Panc1 (cell line): ENCODE data around the gene LEFTY2. TPM values are rescaled to one million over a fixed set of nuclear protein-coding genes. Genes with fewer than 3 reads are reported as not detected.

ENCODE experiments used
- ATAC-seq: fragments of 200-7000 bp; cut with Tn5 transposase; 2 replicates; pipeline ENCODE4 v1.9.1; 2020; ENCODE audit warnings: mild to moderate bottlenecking, moderate library complexity
- BruUV-seq: library from RNA; stranded (reverse); fragments of 400-500 nt; replicated peaks from 2 replicates; lab custom pipeline; 2021; lab: Mats Ljungman, UMichigan
- CTCF ChIA-PET: fragments of 300-600 bp; sonication (Branson Sonifier 250); formaldehyde crosslinking; loops from one replicate; lab custom pipeline; 2022; ENCODE audit warnings: antibody characterized with exemption; lab: Charles Lee
- POLR2A ChIA-PET: fragments of 300-600 bp; sonication (Branson Sonifier 250); formaldehyde crosslinking; loops from one replicate; lab custom pipeline; 2022; ENCODE audit warnings: antibody characterized with exemption; lab: Charles Lee
- DNase-seq: peaks from one replicate; pipeline ENCODE4 v3.0.0-alpha.2; 2010; ENCODE audit warnings: low read depth, low spot score
- H3K27ac ChIP-seq: 2 replicates; pipeline ENCODE4 v1.5.1; 2011; ENCODE audit warnings: mild to moderate bottlenecking, low read length, inconsistent platforms
- H3K27me3 ChIP-seq: fragments of 200-500 bp; sonication (Bioruptor generic); 2 replicates; pipeline ENCODE4 v1.6.0; 2014; ENCODE audit warnings: low read length, inconsistent platforms; ENCODE audit not compliant: control insufficient read depth, insufficient read depth
- H3K36me3 ChIP-seq: fragments of 200-500 bp; sonication (Bioruptor generic); 2 replicates; pipeline ENCODE4 v1.5.1; 2014; ENCODE audit warnings: inconsistent platforms, mild to moderate bottlenecking, low read length, moderate library complexity; ENCODE audit not compliant: control insufficient read depth, insufficient read depth
- H3K4me1 ChIP-seq: 2 replicates; pipeline ENCODE4 v1.5.1; 2011; ENCODE audit warnings: inconsistent platforms, mild to moderate bottlenecking, low read length, moderate library complexity; ENCODE audit not compliant: control insufficient read depth, insufficient read depth
- H3K4me3 ChIP-seq, 2 experiments: 2 replicates each; pipeline ENCODE4 v1.5.1; 2011 to 2012; ENCODE audit warnings: low read depth in 2 of 2, low read length in 2 of 2, mild to moderate bottlenecking in 2 of 2, inconsistent platforms in 1 of 2, moderate library complexity in 1 of 2
- H3K9me3 ChIP-seq: fragments of 200-500 bp; sonication (Bioruptor generic); 2 replicates; pipeline ENCODE4 v1.5.1; 2014; ENCODE audit warnings: low read depth, mild to moderate bottlenecking, inconsistent platforms, low read length, moderate library complexity; ENCODE audit not compliant: control insufficient read depth, insufficient read depth
- POLR2AphosphoS5 ChIP-seq: IDR thresholded peaks from 2 replicates; pipeline ENCODE4 v1.6.1; 2012; ENCODE audit warnings: mild to moderate bottlenecking, low read depth, low read length, moderate library complexity
- SIN3A ChIP-seq: IDR thresholded peaks from 2 replicates; pipeline ENCODE4 v1.6.1; 2012; ENCODE audit warnings: low read depth, mild to moderate bottlenecking, low read length, moderate library complexity, borderline replicate concordance; ENCODE audit not compliant: insufficient read depth
- TCF7L2 ChIP-seq: IDR thresholded peaks from 2 replicates; pipeline ENCODE4 v1.6.1; 2011; ENCODE audit warnings: mild to moderate bottlenecking, low read depth, low read length, inconsistent platforms
- in situ Hi-C: cut with HindIII; loops from 2 replicates; pipeline ENCODE4 v1.10.0; 2016; ENCODE audit warnings: low sequenced_read_pairs, low pct_unique_long_range_greater_than_20kb
- intact Hi-C: fragments of 100-400 bp; cut with micrococcal nuclease; formaldehyde crosslinking; loops from one replicate; pipeline ENCODE4 v1.10.0; 2022; ENCODE audit not compliant: unreplicated experiment
- total RNA-seq: library from RNA; stranded (reverse); gene quantifications from one replicate; pipeline ENCODE4 v1.2.1, GENCODE V29; 2021; ENCODE audit not compliant: unreplicated experiment
- TF ChIP-seq, protein P1 (sequence below): fragments of 450-650 bp; IDR thresholded peaks from 2 replicates; pipeline ENCODE4 v1.5.1; 2017; ENCODE audit warnings: mild to moderate bottlenecking
- TF ChIP-seq, protein P2 (sequence below), 2 experiments: IDR thresholded peaks; 2 replicates each; pipeline ENCODE4 v1.6.1; 2011 to 2012; ENCODE audit warnings: low read depth in 2 of 2, control low read depth in 1 of 2, low read length in 1 of 2, mild to moderate bottlenecking in 1 of 2, moderate library complexity in 1 of 2; ENCODE audit not compliant: insufficient read depth in 1 of 2

Gene LEFTY2
- total RNA-seq, 1 experiment from 2014 or later: not detected

DNA sequence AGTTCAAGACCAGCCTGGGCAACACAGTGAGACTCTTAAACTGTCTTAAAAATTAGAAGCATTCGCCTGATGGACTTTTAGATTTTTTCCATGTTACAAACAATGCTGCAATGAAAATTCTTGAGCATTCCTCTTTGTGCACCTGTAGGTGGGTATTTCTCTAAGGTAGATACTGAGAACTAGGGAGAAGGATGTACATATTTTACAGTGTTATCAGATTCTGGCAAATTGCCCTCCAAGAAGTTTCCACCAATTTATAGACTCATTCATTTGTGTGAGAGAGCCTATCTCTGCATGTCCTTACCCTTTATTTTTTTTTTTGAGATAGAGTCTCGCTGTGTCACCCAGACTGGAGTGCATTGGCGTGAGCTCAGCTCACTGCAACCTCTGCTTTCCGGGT, 12.3 kb upstream of the LEFTY2 start:
- H3K4me1 ChIP-seq: no peaks in the 10 kb centered on the region
- ATAC-seq (no peak), DNase-seq (no peak)
- H3K4me3 ChIP-seq: no peak overlapping the region
- no TSS peak for BruUV-seq
- no peaks in the 10 kb centered on the region; the same call in 1 of the 2 replicates for H3K27me3 ChIP-seq
- no peak overlapping the region for H3K27ac ChIP-seq
- no peaks in the 10 kb centered on the region for H3K36me3 ChIP-seq
- POLR2A ChIA-PET: no interaction called here
- TF ChIP-seq TCF7L2: no peak
- no peak for TF ChIP-seq POLR2AphosphoS5
- TF ChIP-seq, protein P1, sequence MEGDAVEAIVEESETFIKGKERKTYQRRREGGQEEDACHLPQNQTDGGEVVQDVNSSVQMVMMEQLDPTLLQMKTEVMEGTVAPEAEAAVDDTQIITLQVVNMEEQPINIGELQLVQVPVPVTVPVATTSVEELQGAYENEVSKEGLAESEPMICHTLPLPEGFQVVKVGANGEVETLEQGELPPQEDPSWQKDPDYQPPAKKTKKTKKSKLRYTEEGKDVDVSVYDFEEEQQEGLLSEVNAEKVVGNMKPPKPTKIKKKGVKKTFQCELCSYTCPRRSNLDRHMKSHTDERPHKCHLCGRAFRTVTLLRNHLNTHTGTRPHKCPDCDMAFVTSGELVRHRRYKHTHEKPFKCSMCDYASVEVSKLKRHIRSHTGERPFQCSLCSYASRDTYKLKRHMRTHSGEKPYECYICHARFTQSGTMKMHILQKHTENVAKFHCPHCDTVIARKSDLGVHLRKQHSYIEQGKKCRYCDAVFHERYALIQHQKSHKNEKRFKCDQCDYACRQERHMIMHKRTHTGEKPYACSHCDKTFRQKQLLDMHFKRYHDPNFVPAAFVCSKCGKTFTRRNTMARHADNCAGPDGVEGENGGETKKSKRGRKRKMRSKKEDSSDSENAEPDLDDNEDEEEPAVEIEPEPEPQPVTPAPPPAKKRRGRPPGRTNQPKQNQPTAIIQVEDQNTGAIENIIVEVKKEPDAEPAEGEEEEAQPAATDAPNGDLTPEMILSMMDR: no peak
- TF ChIP-seq, protein P2, sequence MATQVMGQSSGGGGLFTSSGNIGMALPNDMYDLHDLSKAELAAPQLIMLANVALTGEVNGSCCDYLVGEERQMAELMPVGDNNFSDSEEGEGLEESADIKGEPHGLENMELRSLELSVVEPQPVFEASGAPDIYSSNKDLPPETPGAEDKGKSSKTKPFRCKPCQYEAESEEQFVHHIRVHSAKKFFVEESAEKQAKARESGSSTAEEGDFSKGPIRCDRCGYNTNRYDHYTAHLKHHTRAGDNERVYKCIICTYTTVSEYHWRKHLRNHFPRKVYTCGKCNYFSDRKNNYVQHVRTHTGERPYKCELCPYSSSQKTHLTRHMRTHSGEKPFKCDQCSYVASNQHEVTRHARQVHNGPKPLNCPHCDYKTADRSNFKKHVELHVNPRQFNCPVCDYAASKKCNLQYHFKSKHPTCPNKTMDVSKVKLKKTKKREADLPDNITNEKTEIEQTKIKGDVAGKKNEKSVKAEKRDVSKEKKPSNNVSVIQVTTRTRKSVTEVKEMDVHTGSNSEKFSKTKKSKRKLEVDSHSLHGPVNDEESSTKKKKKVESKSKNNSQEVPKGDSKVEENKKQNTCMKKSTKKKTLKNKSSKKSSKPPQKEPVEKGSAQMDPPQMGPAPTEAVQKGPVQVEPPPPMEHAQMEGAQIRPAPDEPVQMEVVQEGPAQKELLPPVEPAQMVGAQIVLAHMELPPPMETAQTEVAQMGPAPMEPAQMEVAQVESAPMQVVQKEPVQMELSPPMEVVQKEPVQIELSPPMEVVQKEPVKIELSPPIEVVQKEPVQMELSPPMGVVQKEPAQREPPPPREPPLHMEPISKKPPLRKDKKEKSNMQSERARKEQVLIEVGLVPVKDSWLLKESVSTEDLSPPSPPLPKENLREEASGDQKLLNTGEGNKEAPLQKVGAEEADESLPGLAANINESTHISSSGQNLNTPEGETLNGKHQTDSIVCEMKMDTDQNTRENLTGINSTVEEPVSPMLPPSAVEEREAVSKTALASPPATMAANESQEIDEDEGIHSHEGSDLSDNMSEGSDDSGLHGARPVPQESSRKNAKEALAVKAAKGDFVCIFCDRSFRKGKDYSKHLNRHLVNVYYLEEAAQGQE (IDR thresholded peaks at IDR 0.05; ENCODE audit: insufficient read depth in 1 of 2, low read depth in 2 of 2, low read length in 1 of 2): no peak
- no peak for TF ChIP-seq SIN3A
- in situ Hi-C loops: no loop called here
- intact Hi-C loops: no loop called here
- H3K9me3 ChIP-seq: no peaks in the 10 kb centered on the region
- CTCF ChIA-PET: interaction anchor here (0.7 kb wide), 1 partner anchor 362 kb away, joined by 3 read pairs; no protein-coding TSS in a partner anchor

DNA sequence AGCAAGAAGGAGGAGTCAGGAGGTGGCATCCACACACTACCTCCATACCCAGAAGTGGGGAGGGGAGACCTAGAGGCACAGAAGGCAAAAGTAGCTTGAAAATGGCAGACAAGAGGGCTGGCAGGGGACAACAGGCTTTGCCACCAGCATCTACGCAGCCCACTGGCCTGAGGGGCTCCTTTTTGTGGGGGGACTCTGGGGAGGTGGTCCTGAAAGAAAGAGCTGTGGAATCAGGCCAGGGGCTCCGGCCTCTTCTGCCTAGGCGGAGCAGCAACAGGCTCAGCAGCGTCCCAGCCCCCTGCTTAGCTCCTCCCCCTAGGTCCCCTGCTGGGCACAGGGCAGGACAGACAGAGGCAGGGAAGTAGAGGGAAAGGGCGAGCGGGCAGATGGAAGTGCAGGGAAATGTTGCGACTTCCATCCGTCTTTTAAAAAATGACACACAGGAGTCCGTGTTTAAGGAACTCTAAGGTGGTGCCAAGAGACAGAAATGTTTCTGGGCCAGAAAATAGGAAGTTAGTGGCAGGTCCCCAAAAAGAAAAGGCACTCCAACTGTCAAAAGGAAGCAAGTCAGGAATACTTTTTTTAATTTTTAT, 10.0 kb upstream of the LEFTY2 start:
- H3K4me3 ChIP-seq: no peak overlapping the region
- H3K27me3 ChIP-seq: no peaks in the 10 kb centered on the region; the same call in 1 of the 2 replicates
- in situ Hi-C loops: no loop called here
- no peaks in the 10 kb centered on the region for H3K4me1 ChIP-seq
- TF ChIP-seq, protein P2 (IDR thresholded peaks at IDR 0.05; ENCODE audit: insufficient read depth in 1 of 2, low read depth in 2 of 2, low read length in 1 of 2): no peak
- TF ChIP-seq TCF7L2 (no peak), POLR2AphosphoS5 (no peak), SIN3A (no peak)
- TF ChIP-seq, protein P1: no peak
- CTCF ChIA-PET: interaction anchor here (0.6 kb wide), 1 partner anchor 25 kb away, joined by 6 read pairs; no protein-coding TSS in a partner anchor
- no peaks in the 10 kb centered on the region for H3K9me3 ChIP-seq
- POLR2A ChIA-PET: no interaction called here
- DNase-seq (no peak), ATAC-seq (peak; percentile 49; the same call in 1 of the 2 replicates)
- no TSS peak for BruUV-seq
- intact Hi-C loops: no loop called here
- no peaks in the 10 kb centered on the region for H3K36me3 ChIP-seq
- no peak overlapping the region for H3K27ac ChIP-seq
